BLaER1 treated with 17β-estradiol and CSF1 and Interleukin-3, amounts not matched to agents 10 nM and 100 nM (cell line): Measurements from ENCODE around the gene ZNF32.

Experiments used
- H3K27ac ChIP-seq, 11 experiments: shearing (Covaris generic); formaldehyde crosslinking; 2 replicates each; pipeline ENCODE4 v1.8.1; 2022
- H3K27me3 ChIP-seq, 11 experiments: shearing (Covaris generic); formaldehyde crosslinking; 2 replicates each; pipeline ENCODE4 v1.8.1; 2022
- H3K36me3 ChIP-seq, 11 experiments: shearing (Covaris generic); formaldehyde crosslinking; 2 replicates each; pipeline ENCODE4 v1.8.1; 2022
- H3K4me1 ChIP-seq, 10 experiments: shearing (Covaris generic); formaldehyde crosslinking; 2 replicates each; pipeline ENCODE4 v1.8.1; 2022
- H3K4me2 ChIP-seq, 11 experiments: shearing (Covaris generic); formaldehyde crosslinking; 2 replicates each; pipeline ENCODE4 v1.8.1; 2022
- H3K4me3 ChIP-seq, 10 experiments: shearing (Covaris generic); formaldehyde crosslinking; 2 replicates each; pipeline ENCODE4 v1.8.1; 2022
- H3K9ac ChIP-seq, 11 experiments: shearing (Covaris generic); formaldehyde crosslinking; 2 replicates each; pipeline ENCODE4 v1.8.1; 2022
- H3K9me3 ChIP-seq, 11 experiments: shearing (Covaris generic); formaldehyde crosslinking; replicated peaks in 1 of 11; 2 replicates each; pipeline ENCODE4 v1.8.1; 2022
- H4K20me1 ChIP-seq, 11 experiments: shearing (Covaris generic); formaldehyde crosslinking; 2 replicates each; pipeline ENCODE4 v1.8.1; 2022
- Cebpa-rat ChIP-seq, 11 experiments: shearing (Covaris generic); IDR thresholded peaks; 2 replicates each; pipeline ENCODE4 v1.8.1; 2022

The ZNF32 gene

GRCh38 chr10:43691485-43691884, 42.8 kb upstream of the ZNF32 start:
- TF ChIP-seq Cebpa-rat (IDR thresholded peaks at IDR 0.05): no peak
- Histone ChIP-seq H3K27me3 (peaks cover 4 to 29% (median 13%) of the 10 kb centered on the region in 11 experiments; a peak in 18 of 22 replicates), H3K4me2 (no peak overlapping the region)

DNA sequence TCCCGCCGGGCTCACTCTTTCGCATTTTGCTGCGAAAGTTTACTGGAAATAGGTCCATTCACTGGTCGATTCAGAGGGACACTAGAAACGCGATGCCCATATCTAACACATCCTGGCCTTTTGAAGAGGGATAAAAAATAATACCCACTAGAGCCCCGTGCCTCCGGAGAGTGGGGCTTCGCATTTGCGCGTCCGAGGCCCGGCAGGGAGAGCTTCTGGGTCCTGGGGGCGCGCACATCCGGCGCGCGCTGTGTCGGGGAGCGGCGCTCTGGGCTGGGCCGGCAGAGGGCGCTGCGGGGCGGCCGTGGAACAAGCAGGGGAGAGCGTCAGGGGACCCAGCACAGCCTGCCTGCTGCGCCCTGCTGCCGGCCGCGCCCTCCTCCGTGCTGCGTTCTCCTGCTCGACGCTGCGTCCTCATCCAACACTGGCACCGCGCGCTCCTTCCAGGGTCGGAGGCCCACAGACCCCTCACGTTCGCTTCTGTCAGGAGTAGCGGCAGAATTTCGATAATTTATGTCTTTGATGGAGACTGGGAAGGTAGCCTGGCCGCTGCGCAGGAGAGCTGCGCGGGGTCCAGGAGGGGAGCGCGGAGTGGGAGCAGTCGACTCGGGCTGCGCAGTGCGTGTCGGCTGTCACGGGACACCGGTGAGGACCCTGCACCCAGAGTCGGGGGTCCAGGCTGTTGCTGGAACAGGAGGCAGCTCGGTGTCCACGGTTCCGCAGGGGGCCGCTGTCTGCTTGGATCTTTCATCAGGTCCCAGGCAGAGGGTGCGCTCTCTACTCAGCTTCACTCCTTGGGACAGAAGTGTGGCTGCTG, 41.5 kb upstream of the ZNF32 start:
- peak overlapping the region; percentile 47 to 73 (median 60) for H3K4me3 ChIP-seq
- peaks cover 0 to 29% (median 13%) of the 10 kb centered on the region in 11 experiments; a peak in 17 of 22 replicates for H3K27me3 ChIP-seq
- no peaks in the 10 kb centered on the region for H4K20me1 ChIP-seq
- H3K9ac ChIP-seq: peak overlapping the region; percentile 55 to 76 (median 71)
- peak overlapping the region; percentile 87 to 97 (median 92) for H3K4me2 ChIP-seq
- H3K36me3 ChIP-seq: no peaks in the 10 kb centered on the region
- H3K27ac ChIP-seq: peak overlapping the region in 10 of 11 experiments; percentile 7 to 76 (median 46); a peak in 16 of 22 replicates
- no peak for TF ChIP-seq Cebpa-rat (IDR thresholded peaks at IDR 0.05)
- H3K9me3 ChIP-seq: no peaks in the 10 kb centered on the region
- H3K4me1 ChIP-seq: peaks cover 4 to 22% (median 14%) of the 10 kb centered on the region in 10 experiments

More at GRCh38 chr10:43691485-43691884, 42.8 kb upstream of the ZNF32 start:
- no peaks in the 10 kb centered on the region for H3K36me3 ChIP-seq
- H3K4me3 ChIP-seq: no peak overlapping the region
- no peaks in the 10 kb centered on the region for H4K20me1 ChIP-seq
- no peaks in the 10 kb centered on the region for H3K9me3 ChIP-seq
- H3K9ac ChIP-seq: no peak overlapping the region
- H3K4me1 ChIP-seq: peaks cover 10 to 35% (median 28%) of the 10 kb centered on the region in 10 experiments
- no peak overlapping the region for H3K27ac ChIP-seq

GRCh38 chr10:43689618-43689954, 40.9 kb upstream of the ZNF32 start:
- Histone ChIP-seq H3K36me3 (no peaks in the 10 kb centered on the region), H3K4me1 (peaks cover 4 to 16% (median 11%) of the 10 kb centered on the region in 10 experiments), H3K9me3 (peaks cover 0 to 2% (median 0%) of the 10 kb centered on the region in 11 experiments; a peak in 2 of 22 replicates), H3K9ac (peak overlapping the region; percentile 55 to 76 (median 71)), H3K27ac (peak overlapping the region in 10 of 11 experiments; percentile 7 to 76 (median 46); a peak in 16 of 22 replicates), H3K4me2 (peak overlapping the region; percentile 87 to 97 (median 92)), H4K20me1 (no peaks in the 10 kb centered on the region), H3K27me3 (peaks cover 0 to 29% (median 13%) of the 10 kb centered on the region in 11 experiments; a peak in 17 of 22 replicates), H3K4me3 (peak overlapping the region; percentile 47 to 73 (median 60))
- no peak for TF ChIP-seq Cebpa-rat (IDR thresholded peaks at IDR 0.05)

DNA sequence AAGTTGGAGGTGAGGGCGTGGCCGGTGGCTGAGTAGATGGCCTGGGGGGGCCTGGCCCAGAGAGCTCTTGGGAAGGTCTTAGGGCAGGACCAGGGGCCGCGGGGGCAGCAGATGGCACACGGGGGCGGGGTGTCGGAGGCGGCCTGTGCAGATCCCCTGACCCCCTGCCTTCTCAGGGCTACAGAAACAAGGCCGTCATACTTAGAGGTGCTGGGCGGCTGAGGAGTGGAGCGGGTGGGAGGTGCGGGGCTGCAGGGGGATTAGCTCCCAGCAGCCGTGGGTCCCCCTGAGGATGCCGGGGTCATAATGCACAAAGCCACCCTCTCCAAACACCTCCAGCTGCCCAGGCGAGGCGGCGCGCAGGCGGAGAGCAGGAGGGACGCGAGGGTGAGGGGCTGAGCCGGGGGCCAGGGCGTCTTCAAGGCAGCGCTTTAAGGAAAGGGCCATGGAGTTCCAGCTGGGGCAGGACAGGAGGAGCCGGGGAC, 40.4 kb upstream of the ZNF32 start:
- peak overlapping the region; percentile 87 to 97 (median 92) for H3K4me2 ChIP-seq

DNA sequence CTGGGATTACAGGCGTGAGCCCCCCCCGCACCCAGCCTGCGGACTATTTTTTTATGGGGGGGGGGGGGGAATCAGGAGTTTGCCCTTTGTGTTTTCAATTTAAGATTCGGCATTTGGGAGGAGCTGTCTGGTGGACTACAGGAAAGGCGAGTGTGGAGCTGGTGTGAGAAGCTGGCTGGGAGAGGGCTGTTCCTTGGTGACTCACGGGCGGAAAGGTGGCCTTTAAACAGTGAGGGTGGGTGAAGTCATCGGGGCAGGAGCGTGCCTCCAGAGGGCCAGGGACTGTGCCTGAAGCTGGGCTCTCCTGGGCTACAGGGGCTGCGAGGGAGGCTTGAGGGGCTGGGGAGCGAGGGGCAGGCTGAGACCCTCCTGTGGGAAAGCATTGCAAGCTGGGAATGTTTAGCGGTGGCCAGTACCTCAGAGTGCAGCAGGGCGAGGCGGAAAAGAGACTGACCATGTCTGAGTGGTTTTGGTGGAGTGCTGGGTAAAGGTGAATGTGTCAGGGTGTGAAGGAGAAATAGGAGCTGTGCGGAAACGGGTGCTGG, 39.7 kb upstream of the ZNF32 start:
- TF ChIP-seq Cebpa-rat (IDR thresholded peaks at IDR 0.05): no peak
- Histone ChIP-seq H3K9ac (no peak overlapping the region), H3K4me3 (no peak overlapping the region), H3K27me3 (peaks cover 0 to 29% (median 13%) of the 10 kb centered on the region in 11 experiments; a peak in 17 of 22 replicates), H3K4me2 (no peak overlapping the region), H3K36me3 (no peaks in the 10 kb centered on the region), H4K20me1 (no peaks in the 10 kb centered on the region), H3K27ac (no peak overlapping the region), H3K4me1 (peaks cover 4 to 14% (median 11%) of the 10 kb centered on the region in 10 experiments), H3K9me3 (peaks cover 0 to 5% (median 0%) of the 10 kb centered on the region in 11 experiments; a peak in 2 of 22 replicates)

More for the DNA sequence above, 40.4 kb upstream of the ZNF32 start:
- Histone ChIP-seq H3K27me3 (peaks cover 0 to 29% (median 13%) of the 10 kb centered on the region in 11 experiments; a peak in 17 of 22 replicates), H3K36me3 (no peaks in the 10 kb centered on the region), H3K27ac (peak overlapping the region in 3 of 11 experiments; percentile 63 to 76 (median 68); a peak in 4 of 22 replicates), H3K4me1 (peaks cover 4 to 14% (median 11%) of the 10 kb centered on the region in 10 experiments), H3K4me3 (peak overlapping the region in 4 of 10 experiments; percentile 47 to 73 (median 62); a peak in 8 of 20 replicates), H3K9ac (peak overlapping the region in 1 of 11 experiments; percentile 76; a peak in 4 of 22 replicates), H3K9me3 (peaks cover 0 to 5% (median 0%) of the 10 kb centered on the region in 11 experiments; a peak in 2 of 22 replicates), H4K20me1 (no peaks in the 10 kb centered on the region)
- TF ChIP-seq Cebpa-rat (IDR thresholded peaks at IDR 0.05): no peak

DNA sequence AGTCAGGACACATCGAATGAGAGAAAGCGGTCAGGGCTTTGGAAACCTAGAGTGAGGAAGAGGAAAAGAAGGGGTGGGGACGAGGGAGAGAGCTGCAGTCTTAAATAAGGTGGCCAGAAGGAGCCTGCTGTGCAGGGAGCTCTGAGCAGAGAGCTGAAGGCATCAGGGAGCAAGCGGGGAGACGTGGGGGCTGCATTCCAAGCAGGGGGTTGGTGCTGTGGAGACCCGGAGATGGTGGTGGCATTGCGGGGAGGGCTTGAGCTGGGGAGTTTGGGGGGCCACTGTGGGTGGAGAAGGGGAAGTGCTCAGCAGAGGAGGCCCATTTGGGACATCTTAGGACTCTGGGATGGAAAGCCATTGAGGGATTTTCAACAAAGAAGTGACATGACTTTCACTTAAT, 38.7 kb upstream of the ZNF32 start:
- Histone ChIP-seq H3K27ac (no peak overlapping the region), H3K36me3 (no peaks in the 10 kb centered on the region), H3K9ac (no peak overlapping the region), H3K4me1 (peaks cover 4 to 14% (median 11%) of the 10 kb centered on the region in 10 experiments), H3K9me3 (peaks cover 0 to 5% (median 0%) of the 10 kb centered on the region in 11 experiments; a peak in 2 of 22 replicates), H3K27me3 (peaks cover 0 to 29% (median 13%) of the 10 kb centered on the region in 11 experiments; a peak in 17 of 22 replicates), H4K20me1 (no peaks in the 10 kb centered on the region), H3K4me2 (no peak overlapping the region), H3K4me3 (no peak overlapping the region)
- TF ChIP-seq Cebpa-rat (IDR thresholded peaks at IDR 0.05): no peak

GRCh38 chr10:43686414-43686813, 37.7 kb upstream of the ZNF32 start:
- Histone ChIP-seq H4K20me1 (no peaks in the 10 kb centered on the region), H3K9me3 (peaks cover 0 to 5% (median 0%) of the 10 kb centered on the region in 11 experiments; a peak in 2 of 22 replicates), H3K4me3 (no peak overlapping the region), H3K36me3 (no peaks in the 10 kb centered on the region), H3K27me3 (peaks cover 0 to 26% (median 13%) of the 10 kb centered on the region in 11 experiments; a peak in 17 of 22 replicates), H3K27ac (no peak overlapping the region), H3K4me1 (peaks cover 4 to 14% (median 11%) of the 10 kb centered on the region in 10 experiments), H3K9ac (no peak overlapping the region), H3K4me2 (no peak overlapping the region)
- no peak for TF ChIP-seq Cebpa-rat (IDR thresholded peaks at IDR 0.05)

GRCh38 chr10:43685744-43686143, 37.1 kb upstream of the ZNF32 start:
- H3K9ac ChIP-seq: no peak overlapping the region
- no peak overlapping the region for H3K4me3 ChIP-seq
- no peak overlapping the region for H3K27ac ChIP-seq

GRCh38 chr10:43684292-43684559, 35.5 kb upstream of the ZNF32 start:
- no peak overlapping the region for H3K27ac ChIP-seq
- no peak for TF ChIP-seq Cebpa-rat (IDR thresholded peaks at IDR 0.05)
- H3K9me3 ChIP-seq: peaks cover 0 to 5% (median 0%) of the 10 kb centered on the region in 11 experiments; a peak in 2 of 22 replicates
- no peaks in the 10 kb centered on the region for H3K36me3 ChIP-seq
- H3K27me3 ChIP-seq: peaks cover 0 to 5% (median 1%) of the 10 kb centered on the region in 11 experiments; a peak in 12 of 22 replicates
- H3K4me1 ChIP-seq: peaks cover 0 to 9% (median 0%) of the 10 kb centered on the region in 10 experiments; a peak in 6 of 20 replicates
- no peak overlapping the region for H3K4me2 ChIP-seq
- H3K9ac ChIP-seq: no peak overlapping the region
- no peak overlapping the region for H3K4me3 ChIP-seq
- H4K20me1 ChIP-seq: no peaks in the 10 kb centered on the region

More at GRCh38 chr10:43685744-43686143, 37.1 kb upstream of the ZNF32 start:
- Histone ChIP-seq H3K36me3 (no peaks in the 10 kb centered on the region), H3K4me1 (peaks cover 4 to 14% (median 11%) of the 10 kb centered on the region in 10 experiments), H3K4me2 (no peak overlapping the region), H4K20me1 (no peaks in the 10 kb centered on the region), H3K27me3 (peaks cover 0 to 19% (median 11%) of the 10 kb centered on the region in 11 experiments; a peak in 17 of 22 replicates), H3K9me3 (peaks cover 0 to 5% (median 0%) of the 10 kb centered on the region in 11 experiments; a peak in 2 of 22 replicates)
- TF ChIP-seq Cebpa-rat (IDR thresholded peaks at IDR 0.05): no peak
